T-helper 22 cell (primary cell): ENCODE data around the gene CEMP1.

Source experiments
- DNase-seq: peaks from one replicate; pipeline ENCODE4 v3.0.0-alpha.2; 2020; ENCODE audit warnings: low read depth

Gene CEMP1

DNA sequence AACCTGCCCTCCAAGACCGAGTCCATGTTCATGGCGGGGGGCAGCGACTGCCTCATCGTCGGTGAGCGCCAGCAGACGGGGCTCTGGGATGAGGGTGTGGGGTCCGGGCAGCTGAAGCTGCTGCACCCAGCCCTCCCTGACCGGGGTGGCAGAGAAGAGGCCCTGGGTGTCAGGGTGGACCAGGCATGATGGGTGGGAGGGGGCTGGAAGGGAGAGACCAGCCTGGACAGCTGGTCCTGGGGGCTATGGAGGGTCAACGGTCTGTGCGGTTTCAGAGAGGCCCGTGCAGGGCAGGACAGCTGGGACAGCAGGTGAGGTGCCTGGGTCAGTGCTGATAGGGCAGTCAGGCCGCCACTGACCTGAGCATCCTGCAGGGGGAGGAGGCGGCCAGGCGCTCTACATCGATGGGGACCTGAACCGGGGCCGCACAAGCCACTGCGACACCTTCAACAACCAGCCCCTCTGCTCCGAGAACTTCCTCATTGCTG lies 30.7 kb downstream of the CEMP1 start:
- DNase-seq, result no peak

GRCh38 chr16:2499890-2500429 lies 31.2 kb downstream of the CEMP1 start:
- DNase-seq, result no peak

- DNase-seq, result no peak
These were observed 31.8 kb downstream of the CEMP1 start for GRCh38 chr16:2499454-2499853.

DNA sequence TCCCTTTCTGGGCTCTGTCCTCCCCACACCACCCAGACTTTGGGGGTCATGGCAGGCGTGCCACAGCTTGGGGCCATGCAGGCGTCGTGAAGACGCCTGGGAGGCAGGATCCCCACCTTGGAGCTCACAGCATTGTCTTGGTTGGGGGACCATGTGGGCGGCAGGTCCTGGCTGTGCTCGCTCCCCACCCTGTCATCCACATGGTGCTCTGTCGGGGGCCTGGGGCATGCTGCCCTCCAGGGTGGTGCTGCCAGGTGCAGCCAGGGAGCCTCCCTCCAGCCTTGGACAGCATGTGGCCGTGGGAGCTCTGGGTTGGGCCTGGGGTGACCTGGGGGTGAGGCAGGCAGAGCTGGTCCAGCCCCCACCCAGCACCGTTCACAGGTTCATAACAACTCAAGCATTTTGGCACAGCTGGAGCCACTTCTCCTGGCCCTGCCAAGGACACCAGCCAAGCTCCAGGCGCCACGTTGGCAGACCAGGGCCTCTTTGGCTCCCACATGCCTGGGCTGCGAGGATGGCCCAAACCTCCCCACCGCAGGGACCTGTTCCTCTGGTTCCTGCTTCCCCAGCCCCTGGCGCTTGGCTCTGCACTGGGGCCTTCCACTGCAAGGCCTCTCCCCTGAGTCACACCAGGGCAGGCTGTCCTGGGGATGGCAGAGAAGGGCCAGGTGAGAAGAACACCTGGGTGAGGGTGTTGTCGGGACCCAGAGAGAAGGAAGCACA lies 32.5 kb downstream of the CEMP1 start:
- no peak for DNase-seq

- no peak for DNase-seq
These were observed 33.3 kb downstream of the CEMP1 start for GRCh38 chr16:2497695-2498484.

- no peak for DNase-seq
These were observed 34.0 kb downstream of the CEMP1 start for GRCh38 chr16:2497116-2497630.

- no peak for DNase-seq
These were observed 34.7 kb downstream of the CEMP1 start for GRCh38 chr16:2496223-2497115.

- no peak for DNase-seq
These were observed 36.2 kb downstream of the CEMP1 start for GRCh38 chr16:2495041-2495440.

- no peak for DNase-seq
These were observed 36.6 kb downstream of the CEMP1 start for GRCh38 chr16:2494616-2495015.

GRCh38 chr16:2493605-2494004 lies 37.6 kb downstream of the CEMP1 start:
- DNase-seq, result no peak

DNA sequence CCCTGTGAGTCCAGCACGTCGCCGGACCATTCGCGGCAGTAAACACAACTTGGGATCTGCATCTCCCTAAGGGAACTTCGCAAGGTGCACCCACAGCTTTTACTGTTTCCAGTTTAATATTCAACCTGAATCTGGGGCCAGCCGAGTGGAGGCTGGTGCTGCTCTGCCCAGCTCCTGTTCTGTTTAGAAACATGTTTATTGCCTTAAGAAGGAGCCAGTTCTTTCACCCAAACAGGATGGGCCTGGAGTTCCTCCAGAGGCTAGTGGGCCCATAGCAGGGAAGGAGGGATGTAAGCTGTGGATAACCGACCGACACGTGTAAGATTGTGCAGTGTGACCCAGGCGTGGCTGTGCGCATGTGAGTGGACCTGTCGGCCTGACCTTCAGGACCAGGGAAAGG lies 38.9 kb downstream of the CEMP1 start:
- DNase-seq, result no peak

DNA sequence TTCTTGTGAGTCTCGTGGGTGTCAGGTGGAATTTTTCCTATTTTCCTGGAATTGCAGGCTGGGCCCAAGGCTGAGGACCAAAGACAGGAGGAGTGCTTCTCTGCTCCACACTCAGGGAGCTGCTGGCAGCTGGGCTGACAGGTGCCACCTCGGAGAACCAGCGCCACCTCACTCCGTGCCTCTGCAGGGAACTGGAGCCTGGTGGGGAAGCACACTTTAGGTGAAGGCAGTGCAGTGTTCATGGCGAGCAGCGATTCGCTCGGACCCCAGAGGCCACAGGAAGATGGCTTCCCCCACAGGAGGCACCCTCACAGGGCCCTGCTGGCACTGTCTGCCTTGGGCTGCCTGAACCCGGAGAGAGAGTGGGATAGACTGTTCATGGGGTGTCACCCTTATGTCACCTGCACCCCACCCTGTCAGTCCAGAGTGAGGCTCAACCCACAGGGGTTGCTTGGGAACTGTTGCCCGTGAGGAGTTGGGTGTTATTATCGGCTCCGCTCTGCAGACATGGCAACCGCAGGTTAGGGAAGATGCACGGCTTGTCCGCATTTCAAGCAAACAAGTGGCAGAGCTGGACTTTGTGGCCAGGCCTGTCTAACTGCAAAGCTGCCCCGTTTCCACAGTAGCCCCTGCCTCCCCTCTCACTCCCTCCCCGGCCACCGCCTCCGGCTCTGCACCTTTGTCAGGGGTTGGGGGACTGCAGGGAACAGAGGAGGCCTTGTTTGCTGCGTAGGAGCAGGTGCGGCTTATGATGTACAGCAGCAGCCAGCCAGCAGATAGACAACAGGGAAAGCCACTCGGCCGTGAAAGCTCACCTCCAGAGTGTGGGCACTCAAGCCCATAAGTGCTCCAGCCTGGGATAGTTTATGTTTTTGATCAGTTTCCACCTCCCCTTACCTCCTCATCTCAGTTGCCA lies 40.8 kb downstream of the CEMP1 start:
- DNase-seq, result no peak

DNA sequence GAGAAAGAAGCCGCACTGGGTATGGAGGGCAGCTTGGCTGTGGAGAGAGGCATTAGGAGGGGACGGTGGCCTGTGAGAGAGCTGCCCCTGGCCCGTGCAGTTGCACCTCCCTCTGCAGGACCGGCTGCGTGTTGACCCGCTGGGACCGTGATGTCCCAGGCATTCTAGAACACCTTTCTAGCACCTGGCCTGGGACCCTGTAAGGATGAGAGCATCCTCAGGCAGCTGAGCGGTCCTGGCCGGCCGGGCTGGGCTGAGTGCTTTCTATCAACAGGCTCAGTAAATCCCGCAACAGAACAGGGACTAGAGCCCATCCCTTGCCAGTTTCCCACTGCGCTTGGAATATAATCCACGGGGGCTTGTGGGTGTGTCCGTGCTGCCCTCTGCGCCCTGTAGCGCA lies 41.6 kb downstream of the CEMP1 start:
- no peak for DNase-seq

DNA sequence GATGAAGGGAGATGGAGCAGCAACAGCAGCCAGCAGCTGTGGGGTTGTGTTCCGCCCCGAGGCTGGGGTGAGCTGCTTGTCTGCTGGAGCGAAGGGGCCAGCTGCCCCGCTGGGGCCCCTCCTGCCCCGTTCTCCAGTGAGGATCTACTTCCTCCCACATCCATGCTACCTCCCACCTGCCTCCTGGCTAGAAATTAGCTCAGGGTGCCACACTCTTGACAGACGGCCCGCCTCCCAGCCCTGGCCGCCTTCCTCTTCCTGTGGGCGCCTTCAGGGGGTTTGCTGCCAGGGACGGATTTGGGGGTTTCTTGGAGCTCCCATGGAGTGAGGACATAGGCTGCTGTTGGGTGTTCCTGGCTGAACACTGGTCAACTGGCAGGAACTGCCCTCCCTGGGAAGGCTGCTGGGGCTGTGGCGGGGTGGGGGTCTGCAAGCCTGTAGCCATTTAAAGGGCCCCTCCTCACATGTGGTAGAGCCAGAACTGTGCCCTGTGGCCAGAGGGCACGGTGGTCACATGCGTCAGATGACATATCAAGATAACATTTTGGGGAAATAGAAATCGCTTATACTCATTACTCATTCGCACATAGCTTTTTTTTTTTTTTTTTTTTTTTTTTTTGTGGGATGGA lies 43.2 kb downstream of the CEMP1 start:
- DNase-seq, result no peak

DNA sequence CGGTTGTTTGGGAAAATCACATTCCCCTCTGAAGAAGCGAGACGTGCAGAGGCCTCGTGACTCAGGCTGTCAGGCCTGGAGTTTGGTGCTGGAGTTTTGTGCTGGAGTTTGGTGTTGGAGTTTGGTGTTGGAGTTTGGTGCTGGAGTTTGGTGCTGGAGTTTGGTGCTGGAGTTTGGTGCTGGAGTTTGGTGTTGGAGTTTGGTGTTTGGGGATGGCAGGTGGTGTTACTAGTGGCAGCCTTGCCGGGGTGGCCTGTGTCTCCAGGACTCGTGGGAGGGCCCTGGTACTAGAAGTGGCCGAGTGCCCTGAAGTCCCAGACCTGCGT lies 43.7 kb downstream of the CEMP1 start:
- DNase-seq, result no peak

DNA sequence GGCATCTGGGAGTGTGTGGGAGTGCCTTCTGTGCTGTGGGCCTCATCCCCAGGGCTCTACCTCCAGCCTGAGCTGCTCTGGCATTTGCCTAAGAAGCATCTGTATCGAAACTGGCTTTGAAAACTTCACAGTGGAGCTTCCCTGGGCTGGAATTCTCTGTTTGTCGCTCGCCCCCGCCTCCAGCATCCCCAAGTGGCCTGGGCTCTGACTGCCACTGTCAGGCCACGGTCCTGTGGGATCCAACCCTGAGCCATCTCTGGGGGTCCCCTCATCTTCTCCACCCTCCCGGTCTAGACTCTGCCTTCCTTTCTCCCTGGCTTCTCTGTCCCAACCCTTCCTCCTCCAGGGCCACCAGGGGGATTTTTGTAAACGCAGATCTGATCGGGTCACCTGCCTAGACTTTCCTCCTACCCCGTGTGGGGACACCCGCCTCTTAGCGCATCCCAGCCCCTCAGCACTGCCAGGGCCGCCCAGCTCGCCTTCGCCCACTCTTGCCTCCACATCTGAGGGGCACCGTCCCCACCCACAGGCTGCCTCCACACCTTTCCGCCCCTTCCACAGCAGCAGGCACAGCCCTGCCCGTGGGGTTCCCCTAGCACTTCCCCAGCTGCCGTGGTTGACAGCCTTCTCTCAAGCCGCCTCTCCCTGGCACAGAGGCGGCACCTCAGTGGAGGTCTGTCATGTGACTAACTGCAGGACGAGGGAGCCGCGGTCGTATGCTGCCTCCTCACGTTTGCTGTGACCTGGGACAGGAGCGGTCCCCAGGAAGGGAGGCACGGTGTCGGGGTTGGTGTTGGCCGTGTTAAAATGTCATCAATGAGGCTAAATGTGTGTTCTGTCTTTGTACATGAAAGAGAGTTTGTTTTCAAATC lies 44.3 kb downstream of the CEMP1 start:
- DNase-seq, result peak; percentile 66

- no peak for DNase-seq
These were observed 45.2 kb downstream of the CEMP1 start for GRCh38 chr16:2485811-2486507.

- no peak for DNase-seq
These were observed 46.2 kb downstream of the CEMP1 start for GRCh38 chr16:2484898-2485508.
